Measurements from ENCODE around the gene CELA2B.

Gene CELA2B

DNA sequence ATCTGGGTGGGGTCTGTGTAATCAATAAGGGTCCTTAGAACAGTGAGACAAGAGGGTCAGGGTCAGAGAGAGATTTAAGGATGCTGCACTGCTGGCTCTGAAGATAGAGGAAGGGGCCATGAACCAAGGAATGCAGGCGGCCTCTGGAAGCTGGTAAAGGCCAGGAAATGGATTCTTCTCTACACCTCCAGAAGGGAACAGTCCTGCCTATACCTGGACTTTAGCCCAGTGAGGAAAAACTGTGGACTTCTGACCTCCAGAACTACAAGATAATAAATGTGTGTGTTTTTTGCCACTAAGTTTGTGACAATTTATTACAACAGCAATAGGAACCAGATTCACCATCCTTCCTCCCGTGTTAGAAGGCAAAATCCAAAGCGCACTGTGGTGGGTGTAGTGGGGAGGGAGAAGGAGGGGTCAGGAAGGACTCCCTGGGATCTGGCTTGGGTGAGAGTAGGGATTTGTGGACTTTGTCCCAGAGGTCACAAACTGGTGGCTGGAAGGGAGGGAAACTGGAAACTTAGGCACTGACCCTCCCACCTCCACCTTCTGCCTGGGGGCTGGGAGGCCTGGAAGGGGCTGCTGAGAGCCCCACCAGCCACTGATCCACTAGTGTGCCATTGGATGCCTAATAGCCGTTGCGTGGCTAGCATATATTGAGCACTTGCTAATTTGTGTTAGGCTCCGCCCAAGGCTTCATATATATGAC is 24.7 kb upstream of the CELA2B start:
- in situ Hi-C loops (cut with HindIII; ENCODE audit: low sequenced_read_pairs): no loop called here

DNA sequence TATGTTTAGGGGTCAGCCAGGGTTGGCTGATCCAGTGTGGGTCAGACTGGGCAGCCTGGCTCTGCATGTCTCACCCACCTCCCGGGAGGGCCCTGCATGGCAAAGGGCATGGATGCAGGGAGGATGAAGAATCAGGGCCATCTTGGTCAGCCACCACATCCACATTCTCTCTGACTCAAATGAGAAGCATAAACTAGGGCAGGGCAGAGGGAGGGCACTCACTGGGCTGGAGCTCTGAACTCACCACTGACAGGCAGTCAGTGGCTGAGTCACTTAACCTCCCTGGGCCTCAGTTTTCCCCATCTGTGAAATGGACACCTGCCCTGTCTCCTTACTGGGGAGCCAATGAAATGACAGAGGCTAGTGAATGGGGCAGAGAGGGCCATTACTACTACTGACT is 23.7 kb upstream of the CELA2B start:
- H3K4me3 ChIP-seq (ENCODE audit: low read depth, low read length): no peak overlapping the region
- no peak for DNase-seq (ENCODE audit: low read depth)
- TF ChIP-seq, protein P1, sequence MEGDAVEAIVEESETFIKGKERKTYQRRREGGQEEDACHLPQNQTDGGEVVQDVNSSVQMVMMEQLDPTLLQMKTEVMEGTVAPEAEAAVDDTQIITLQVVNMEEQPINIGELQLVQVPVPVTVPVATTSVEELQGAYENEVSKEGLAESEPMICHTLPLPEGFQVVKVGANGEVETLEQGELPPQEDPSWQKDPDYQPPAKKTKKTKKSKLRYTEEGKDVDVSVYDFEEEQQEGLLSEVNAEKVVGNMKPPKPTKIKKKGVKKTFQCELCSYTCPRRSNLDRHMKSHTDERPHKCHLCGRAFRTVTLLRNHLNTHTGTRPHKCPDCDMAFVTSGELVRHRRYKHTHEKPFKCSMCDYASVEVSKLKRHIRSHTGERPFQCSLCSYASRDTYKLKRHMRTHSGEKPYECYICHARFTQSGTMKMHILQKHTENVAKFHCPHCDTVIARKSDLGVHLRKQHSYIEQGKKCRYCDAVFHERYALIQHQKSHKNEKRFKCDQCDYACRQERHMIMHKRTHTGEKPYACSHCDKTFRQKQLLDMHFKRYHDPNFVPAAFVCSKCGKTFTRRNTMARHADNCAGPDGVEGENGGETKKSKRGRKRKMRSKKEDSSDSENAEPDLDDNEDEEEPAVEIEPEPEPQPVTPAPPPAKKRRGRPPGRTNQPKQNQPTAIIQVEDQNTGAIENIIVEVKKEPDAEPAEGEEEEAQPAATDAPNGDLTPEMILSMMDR (IDR thresholded peaks at IDR 0.05; ENCODE audit: low read depth, low read length, missing control alignments): no peak
- in situ Hi-C loops (cut with HindIII; ENCODE audit: low sequenced_read_pairs): no loop called here

More for the DNA sequence above, 24.7 kb upstream of the CELA2B start:
- no peak overlapping the region for H3K4me3 ChIP-seq (ENCODE audit: low read depth, low read length)
- DNase-seq (ENCODE audit: low read depth): no peak
- TF ChIP-seq, protein P1 (IDR thresholded peaks at IDR 0.05; ENCODE audit: low read depth, low read length, missing control alignments): no peak

DNA sequence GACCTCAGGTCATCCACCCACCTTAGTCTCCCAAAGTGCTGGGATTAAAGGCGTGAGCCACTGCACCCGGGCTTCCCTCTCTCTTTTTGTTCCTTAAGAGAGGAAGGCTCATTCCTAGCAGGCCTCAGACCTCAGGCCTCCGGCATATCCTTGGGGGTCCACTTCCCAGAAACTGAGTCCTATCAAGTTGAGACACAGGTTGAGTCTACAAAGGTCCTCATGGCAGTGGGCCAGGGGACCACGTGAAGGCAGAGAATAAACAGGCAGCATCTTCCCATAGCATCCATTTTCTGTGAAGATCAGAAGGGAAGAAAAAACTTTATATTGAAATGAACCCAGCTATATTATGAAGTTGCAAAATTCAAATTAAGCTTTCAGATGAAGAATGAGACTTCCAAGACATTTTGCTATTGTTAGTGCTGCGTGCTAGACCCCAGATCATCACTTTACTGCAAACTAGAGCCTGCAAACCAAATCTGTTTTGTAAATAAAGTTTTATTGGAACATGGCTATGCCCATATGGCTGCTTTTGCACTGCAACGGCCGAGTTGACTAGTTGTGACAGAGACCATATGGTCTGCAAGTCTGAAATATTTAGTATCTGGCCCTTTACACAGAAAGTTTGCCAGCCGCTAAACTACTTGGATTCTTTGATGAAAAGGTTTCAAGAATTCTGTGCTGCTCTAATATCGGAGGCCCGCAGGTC is 22.9 kb upstream of the CELA2B start:
- no peak overlapping the region for H3K4me3 ChIP-seq (ENCODE audit: low read depth, low read length)
- DNase-seq (ENCODE audit: low read depth): no peak
- TF ChIP-seq, protein P1 (IDR thresholded peaks at IDR 0.05; ENCODE audit: low read depth, low read length, missing control alignments): no peak
- in situ Hi-C loops (cut with HindIII; ENCODE audit: low sequenced_read_pairs): no loop called here

DNA sequence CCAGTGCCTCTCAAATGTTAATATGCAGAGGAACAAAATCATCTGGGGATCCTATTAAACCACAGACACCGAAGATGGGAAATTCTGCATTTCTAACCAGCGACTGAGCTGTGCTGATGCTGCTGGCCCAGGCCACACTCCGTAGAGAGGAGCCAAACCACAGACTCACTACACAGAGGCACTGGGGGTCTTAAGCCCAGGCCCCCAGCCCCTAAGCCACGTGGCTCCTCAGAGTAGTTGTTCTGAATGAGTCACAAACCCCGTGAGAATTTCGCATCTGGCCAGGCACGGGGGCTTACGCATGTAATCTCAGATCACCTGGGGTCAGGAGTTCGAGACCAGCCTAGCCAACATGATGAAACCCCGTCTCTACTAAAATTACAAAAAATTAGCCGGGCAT is 22.2 kb upstream of the CELA2B start:
- TF ChIP-seq, protein P1 (IDR thresholded peaks at IDR 0.05; ENCODE audit: low read depth, low read length, missing control alignments): no peak
- in situ Hi-C loops (cut with HindIII; ENCODE audit: low sequenced_read_pairs): no loop called here
- H3K4me3 ChIP-seq (ENCODE audit: low read depth, low read length): no peak overlapping the region
- DNase-seq (ENCODE audit: low read depth): no peak

DNA sequence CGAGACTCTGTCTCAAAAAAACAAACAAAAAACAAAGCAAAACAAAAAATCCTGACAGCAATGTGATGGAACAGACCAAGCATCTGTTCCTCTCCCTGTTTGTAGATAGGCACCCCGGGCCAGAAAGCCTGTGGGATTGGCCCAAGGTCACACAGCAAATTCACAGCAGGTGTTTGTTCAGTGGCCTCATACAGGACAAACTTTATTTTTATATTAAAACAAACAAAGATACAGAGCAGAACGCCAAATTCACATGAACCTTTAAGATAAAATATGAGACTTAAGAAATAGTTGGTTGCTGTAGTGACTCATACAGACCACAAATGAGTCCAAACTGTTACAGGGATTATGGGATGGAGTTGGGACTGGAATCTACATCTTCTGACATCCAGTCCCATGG is 21.6 kb upstream of the CELA2B start:
- DNase-seq (ENCODE audit: low read depth): peak; percentile 48
- in situ Hi-C loops (cut with HindIII; ENCODE audit: low sequenced_read_pairs): no loop called here
- TF ChIP-seq, protein P1 (IDR thresholded peaks at IDR 0.05; ENCODE audit: low read depth, low read length, missing control alignments): no peak
- H3K4me3 ChIP-seq (ENCODE audit: low read depth, low read length): no peak overlapping the region

DNA sequence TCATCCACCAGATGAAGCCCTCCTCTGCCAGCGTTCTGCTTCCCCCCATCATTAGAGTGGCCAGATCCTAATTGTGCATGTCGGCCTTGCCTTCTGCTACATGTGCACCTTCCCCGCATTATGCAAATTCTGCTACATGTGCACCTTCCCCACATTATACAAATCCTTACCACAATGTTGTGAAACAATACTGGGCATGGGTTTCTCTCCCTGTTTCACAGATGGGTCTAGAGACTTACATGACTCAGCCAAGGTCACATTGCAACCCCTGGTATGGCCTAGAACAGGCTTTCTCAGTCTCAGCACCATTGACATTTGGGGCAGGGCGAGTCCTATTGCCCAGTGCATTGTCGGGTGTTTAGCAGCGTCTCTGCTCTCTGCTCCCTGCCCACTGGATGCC is 20.4 kb upstream of the CELA2B start:
- in situ Hi-C loops (cut with HindIII; ENCODE audit: low sequenced_read_pairs): no loop called here
- TF ChIP-seq, protein P1 (IDR thresholded peaks at IDR 0.05; ENCODE audit: low read depth, low read length, missing control alignments): no peak
- DNase-seq (ENCODE audit: low read depth): no peak
- no peak overlapping the region for H3K4me3 ChIP-seq (ENCODE audit: low read depth, low read length)

Measured in astrocyte of the cerebellum (primary cell).